HEK293 (cell line): Measurements from ENCODE around the gene HEMGN.

ENCODE experiments used
- ZBTB11 ChIP-seq: fragments of 450-650 bp; formaldehyde crosslinking; conservative IDR thresholded peaks from 2 replicates; pipeline ENCODE4 v1.5.1; 2016; ENCODE audit warnings: low read depth, missing biosample characterization, missing genetic modification characterization
- ZBTB17 ChIP-seq: fragments of 450-650 bp; formaldehyde crosslinking; IDR thresholded peaks from 2 replicates; pipeline ENCODE4 v1.5.1; 2016; ENCODE audit warnings: missing biosample characterization, missing genetic modification characterization
- ZBTB48 ChIP-seq: fragments of 450-650 bp; formaldehyde crosslinking; IDR thresholded peaks from 2 replicates; pipeline ENCODE4 v1.5.1; 2016; ENCODE audit warnings: missing biosample characterization, missing genetic modification characterization
- ZNF2 ChIP-seq: fragments of 450-650 bp; formaldehyde crosslinking; IDR thresholded peaks from 2 replicates; pipeline ENCODE4 v1.5.1; 2016; ENCODE audit warnings: missing biosample characterization, missing genetic modification characterization
- ZNF362 ChIP-seq: fragments of 450-650 bp; formaldehyde crosslinking; IDR thresholded peaks from 2 replicates; pipeline ENCODE4 v1.5.1; 2016; ENCODE audit warnings: missing biosample characterization, missing genetic modification characterization
- ZNF624 ChIP-seq: fragments of 450-650 bp; formaldehyde crosslinking; IDR thresholded peaks from 2 replicates; pipeline ENCODE4 v1.5.1; 2017; ENCODE audit warnings: missing biosample characterization, missing genetic modification characterization
- ZNF645 ChIP-seq: fragments of 450-650 bp; formaldehyde crosslinking; IDR thresholded peaks from 2 replicates; pipeline ENCODE4; 2016; ENCODE audit warnings: missing biosample characterization, missing genetic modification characterization
- ZNF830 ChIP-seq: fragments of 450-650 bp; IDR thresholded peaks from 2 replicates; pipeline ENCODE4 v1.5.0; 2018; ENCODE audit warnings: missing biosample characterization, missing genetic modification characterization, low read depth, mild to moderate bottlenecking, moderate library complexity
- ZSCAN5A ChIP-seq: fragments of 450-650 bp; formaldehyde crosslinking; IDR thresholded peaks from 2 replicates; pipeline ENCODE4 v1.5.1; 2016; ENCODE audit warnings: missing biosample characterization, missing genetic modification characterization
- ZXDB ChIP-seq: fragments of 450-650 bp; formaldehyde crosslinking; IDR thresholded peaks from 2 replicates; pipeline ENCODE4 v1.5.1; 2016; ENCODE audit warnings: missing biosample characterization, missing genetic modification characterization
- TF ChIP-seq, protein P1 (sequence below): fragments of 450-650 bp; formaldehyde crosslinking; IDR thresholded peaks from 2 replicates; pipeline ENCODE4 v1.5.1; 2016; ENCODE audit warnings: missing biosample characterization, missing genetic modification characterization, borderline replicate concordance
- TF ChIP-seq, protein P2 (sequence below): fragments of 450-650 bp; formaldehyde crosslinking; IDR thresholded peaks from 2 replicates; pipeline ENCODE4 v1.5.1; 2016; ENCODE audit warnings: missing biosample characterization, missing genetic modification characterization
- TF ChIP-seq, protein P3 (sequence below): fragments of 450-650 bp; formaldehyde crosslinking; IDR thresholded peaks from 2 replicates; pipeline ENCODE4 v1.5.1; 2016; ENCODE audit warnings: missing biosample characterization, missing genetic modification characterization, borderline replicate concordance

HEMGN gene

DNA sequence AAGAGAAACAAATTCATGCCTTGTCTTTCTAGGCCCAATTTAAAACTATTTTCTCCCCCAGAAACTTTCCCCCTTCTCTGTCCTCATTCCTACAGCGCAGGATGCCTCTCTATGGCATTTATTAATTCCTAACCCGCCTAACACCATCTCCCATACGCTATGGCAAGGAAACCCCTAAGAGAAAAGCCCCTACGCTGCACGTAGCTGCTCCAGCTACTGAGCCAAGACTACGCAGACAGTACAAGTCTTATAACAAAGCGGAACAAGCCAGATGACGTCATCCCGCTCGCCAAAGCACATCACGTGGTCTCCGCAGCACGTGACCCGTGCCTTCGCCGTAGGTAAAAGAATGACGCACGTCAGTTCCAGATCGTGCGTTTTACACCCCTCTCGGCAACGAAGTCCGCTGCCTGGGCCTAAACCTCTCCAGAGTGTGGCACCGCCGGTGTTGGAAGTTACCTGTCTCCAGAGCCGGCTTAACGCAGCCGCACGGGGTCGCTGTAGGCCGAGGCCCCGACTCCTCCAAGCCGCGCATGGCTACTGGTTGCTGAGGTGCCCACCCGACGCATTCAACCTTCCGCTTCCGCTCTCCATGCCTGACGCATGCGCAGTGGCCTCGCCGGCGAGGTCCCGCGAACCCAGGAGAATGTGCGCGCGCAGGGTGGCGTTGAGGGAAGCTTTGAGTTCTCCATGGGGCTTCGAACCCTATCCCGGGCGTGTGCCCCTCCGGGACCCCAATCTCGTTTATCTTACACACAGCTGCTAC lies 15.8 kb downstream of the HEMGN start, which contains the start of gene TRMO (continued):
- TF ChIP-seq, protein P1, sequence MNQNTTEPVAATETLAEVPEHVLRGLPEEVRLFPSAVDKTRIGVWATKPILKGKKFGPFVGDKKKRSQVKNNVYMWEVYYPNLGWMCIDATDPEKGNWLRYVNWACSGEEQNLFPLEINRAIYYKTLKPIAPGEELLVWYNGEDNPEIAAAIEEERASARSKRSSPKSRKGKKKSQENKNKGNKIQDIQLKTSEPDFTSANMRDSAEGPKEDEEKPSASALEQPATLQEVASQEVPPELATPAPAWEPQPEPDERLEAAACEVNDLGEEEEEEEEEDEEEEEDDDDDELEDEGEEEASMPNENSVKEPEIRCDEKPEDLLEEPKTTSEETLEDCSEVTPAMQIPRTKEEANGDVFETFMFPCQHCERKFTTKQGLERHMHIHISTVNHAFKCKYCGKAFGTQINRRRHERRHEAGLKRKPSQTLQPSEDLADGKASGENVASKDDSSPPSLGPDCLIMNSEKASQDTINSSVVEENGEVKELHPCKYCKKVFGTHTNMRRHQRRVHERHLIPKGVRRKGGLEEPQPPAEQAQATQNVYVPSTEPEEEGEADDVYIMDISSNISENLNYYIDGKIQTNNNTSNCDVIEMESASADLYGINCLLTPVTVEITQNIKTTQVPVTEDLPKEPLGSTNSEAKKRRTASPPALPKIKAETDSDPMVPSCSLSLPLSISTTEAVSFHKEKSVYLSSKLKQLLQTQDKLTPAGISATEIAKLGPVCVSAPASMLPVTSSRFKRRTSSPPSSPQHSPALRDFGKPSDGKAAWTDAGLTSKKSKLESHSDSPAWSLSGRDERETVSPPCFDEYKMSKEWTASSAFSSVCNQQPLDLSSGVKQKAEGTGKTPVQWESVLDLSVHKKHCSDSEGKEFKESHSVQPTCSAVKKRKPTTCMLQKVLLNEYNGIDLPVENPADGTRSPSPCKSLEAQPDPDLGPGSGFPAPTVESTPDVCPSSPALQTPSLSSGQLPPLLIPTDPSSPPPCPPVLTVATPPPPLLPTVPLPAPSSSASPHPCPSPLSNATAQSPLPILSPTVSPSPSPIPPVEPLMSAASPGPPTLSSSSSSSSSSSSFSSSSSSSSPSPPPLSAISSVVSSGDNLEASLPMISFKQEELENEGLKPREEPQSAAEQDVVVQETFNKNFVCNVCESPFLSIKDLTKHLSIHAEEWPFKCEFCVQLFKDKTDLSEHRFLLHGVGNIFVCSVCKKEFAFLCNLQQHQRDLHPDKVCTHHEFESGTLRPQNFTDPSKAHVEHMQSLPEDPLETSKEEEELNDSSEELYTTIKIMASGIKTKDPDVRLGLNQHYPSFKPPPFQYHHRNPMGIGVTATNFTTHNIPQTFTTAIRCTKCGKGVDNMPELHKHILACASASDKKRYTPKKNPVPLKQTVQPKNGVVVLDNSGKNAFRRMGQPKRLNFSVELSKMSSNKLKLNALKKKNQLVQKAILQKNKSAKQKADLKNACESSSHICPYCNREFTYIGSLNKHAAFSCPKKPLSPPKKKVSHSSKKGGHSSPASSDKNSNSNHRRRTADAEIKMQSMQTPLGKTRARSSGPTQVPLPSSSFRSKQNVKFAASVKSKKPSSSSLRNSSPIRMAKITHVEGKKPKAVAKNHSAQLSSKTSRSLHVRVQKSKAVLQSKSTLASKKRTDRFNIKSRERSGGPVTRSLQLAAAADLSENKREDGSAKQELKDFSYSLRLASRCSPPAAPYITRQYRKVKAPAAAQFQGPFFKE: no peak
- TF ChIP-seq, protein P2, sequence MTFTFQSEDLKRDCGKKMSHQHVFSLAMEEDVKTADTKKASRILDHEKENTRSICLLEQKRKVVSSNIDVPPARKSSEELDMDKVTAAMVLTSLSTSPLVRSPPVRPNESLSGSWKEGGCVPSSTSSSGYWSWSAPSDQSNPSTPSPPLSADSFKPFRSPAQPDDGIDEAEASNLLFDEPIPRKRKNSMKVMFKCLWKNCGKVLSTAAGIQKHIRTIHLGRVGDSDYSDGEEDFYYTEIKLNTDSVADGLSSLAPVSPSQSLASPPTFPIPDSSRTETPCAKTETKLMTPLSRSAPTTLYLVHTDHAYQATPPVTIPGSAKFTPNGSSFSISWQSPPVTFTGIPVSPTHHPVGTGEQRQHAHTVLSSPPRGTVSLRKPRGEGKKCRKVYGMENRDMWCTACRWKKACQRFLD (tag by site-specific recombination): 0 out of 2 replicates have a peak, but pooled peaks have one; percentile 43
- TF ChIP-seq ZBTB11 (tag by site-specific recombination): peak; percentile 91
- no peak for TF ChIP-seq ZNF624
- peak; percentile 99 for TF ChIP-seq ZXDB
- peak; percentile 87; the same call in 1 of the 2 replicates for TF ChIP-seq ZNF645 (tag by site-specific recombination)
- TF ChIP-seq ZBTB48 (tag by site-specific recombination): peak; percentile 34; the same call in 1 of the 2 replicates
- TF ChIP-seq ZNF362 (tag by site-specific recombination): no peak
- TF ChIP-seq ZBTB17 (tag by site-specific recombination): peak; percentile 91
- TF ChIP-seq ZNF2 (tag by site-specific recombination): peak; percentile 98
- peak; percentile 94 for TF ChIP-seq ZSCAN5A (tag by site-specific recombination)
- TF ChIP-seq, protein P3, sequence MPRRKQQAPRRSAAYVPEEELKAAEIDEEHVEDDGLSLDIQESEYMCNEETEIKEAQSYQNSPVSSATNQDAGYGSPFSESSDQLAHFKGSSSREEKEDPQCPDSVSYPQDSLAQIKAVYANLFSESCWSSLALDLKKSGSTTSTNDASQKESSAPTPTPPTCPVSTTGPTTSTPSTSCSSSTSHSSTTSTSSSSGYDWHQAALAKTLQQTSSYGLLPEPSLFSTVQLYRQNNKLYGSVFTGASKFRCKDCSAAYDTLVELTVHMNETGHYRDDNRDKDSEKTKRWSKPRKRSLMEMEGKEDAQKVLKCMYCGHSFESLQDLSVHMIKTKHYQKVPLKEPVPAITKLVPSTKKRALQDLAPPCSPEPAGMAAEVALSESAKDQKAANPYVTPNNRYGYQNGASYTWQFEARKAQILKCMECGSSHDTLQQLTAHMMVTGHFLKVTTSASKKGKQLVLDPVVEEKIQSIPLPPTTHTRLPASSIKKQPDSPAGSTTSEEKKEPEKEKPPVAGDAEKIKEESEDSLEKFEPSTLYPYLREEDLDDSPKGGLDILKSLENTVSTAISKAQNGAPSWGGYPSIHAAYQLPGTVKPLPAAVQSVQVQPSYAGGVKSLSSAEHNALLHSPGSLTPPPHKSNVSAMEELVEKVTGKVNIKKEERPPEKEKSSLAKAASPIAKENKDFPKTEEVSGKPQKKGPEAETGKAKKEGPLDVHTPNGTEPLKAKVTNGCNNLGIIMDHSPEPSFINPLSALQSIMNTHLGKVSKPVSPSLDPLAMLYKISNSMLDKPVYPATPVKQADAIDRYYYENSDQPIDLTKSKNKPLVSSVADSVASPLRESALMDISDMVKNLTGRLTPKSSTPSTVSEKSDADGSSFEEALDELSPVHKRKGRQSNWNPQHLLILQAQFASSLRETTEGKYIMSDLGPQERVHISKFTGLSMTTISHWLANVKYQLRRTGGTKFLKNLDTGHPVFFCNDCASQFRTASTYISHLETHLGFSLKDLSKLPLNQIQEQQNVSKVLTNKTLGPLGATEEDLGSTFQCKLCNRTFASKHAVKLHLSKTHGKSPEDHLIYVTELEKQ (tag by site-specific recombination): peak; percentile 97
- no peak for TF ChIP-seq ZNF830 (tag by site-specific recombination)
